ENCODE data around the gene PRRC2A. TPM values are rescaled to one million over a fixed set of nuclear protein-coding genes. Genes with fewer than 3 reads are reported as not detected.

PRRC2A gene
- total RNA-seq, 1 experiment from 2014 or later = 383 TPM

- H3K27me3 ChIP-seq (ENCODE audit: insufficient read depth, low read length) = no peaks in the 10 kb centered on the region; the same call in 1 of the 2 replicates
- Mint-ChIP-seq H3K36me3 (ENCODE audit: insufficient read depth in 1 of 3, low read depth in 3 of 3) (peaks cover 10 to 19% (median 16%) of the 10 kb centered on the region in 3 experiments; a peak in 6 of 7 replicates), H3K4me1 (peaks cover 12 to 17% of the 10 kb centered on the region in 2 experiments), H3K27ac (no peak overlapping the region), H3K9me3 (no peaks in the 10 kb centered on the region; a peak in 1 of 5 replicates), H3K4me3 (peak overlapping the region in 1 of 2 experiments; percentile 17; a peak in 1 of 5 replicates), H3K27me3 (ENCODE audit: low read depth) (peaks cover 17% of the 10 kb centered on the region)
- H2BK12ac ChIP-seq (ENCODE audit: insufficient read length, low read depth, low read length) = no peak overlapping the region
- H3K27ac ChIP-seq (ENCODE audit: insufficient read length, low read depth, low read length) = no peak overlapping the region
- no peak overlapping the region for H2AFZ ChIP-seq (ENCODE audit: low read length)
- no peak overlapping the region for H3T11ph ChIP-seq (ENCODE audit: low read length)
- no peaks in the 10 kb centered on the region for H3K79me1 ChIP-seq (ENCODE audit: insufficient read depth, low read depth, low read length, poor library complexity, severe bottlenecking)
- no peak overlapping the region for H3K4ac ChIP-seq (ENCODE audit: low read depth, low read length)
- no peak overlapping the region for H2BK120ac ChIP-seq (ENCODE audit: low read depth, low read length, poor library complexity, severe bottlenecking)
- no peak overlapping the region for H3K23ac ChIP-seq (ENCODE audit: insufficient read length, low read depth, low read length)
- WGBS (ENCODE audit: extremely low coverage, insufficient read length, low lambda C conversion rate) = no CpG with 5 or more reads among the region's 6 CpGs
- H3K18ac ChIP-seq (ENCODE audit: insufficient read length, low read depth, low read length) = no peak overlapping the region
- H4K5ac ChIP-seq (ENCODE audit: insufficient read length, low read depth, low read length) = no peak overlapping the region
- H2AK5ac ChIP-seq (ENCODE audit: insufficient read length, low read length) = no peak overlapping the region
- H3K14ac ChIP-seq (ENCODE audit: insufficient read depth, low read length) = no peak overlapping the region
- no peaks in the 10 kb centered on the region for H3K79me2 ChIP-seq (ENCODE audit: insufficient read depth, low read length)
- TF ChIP-seq, protein P1, sequence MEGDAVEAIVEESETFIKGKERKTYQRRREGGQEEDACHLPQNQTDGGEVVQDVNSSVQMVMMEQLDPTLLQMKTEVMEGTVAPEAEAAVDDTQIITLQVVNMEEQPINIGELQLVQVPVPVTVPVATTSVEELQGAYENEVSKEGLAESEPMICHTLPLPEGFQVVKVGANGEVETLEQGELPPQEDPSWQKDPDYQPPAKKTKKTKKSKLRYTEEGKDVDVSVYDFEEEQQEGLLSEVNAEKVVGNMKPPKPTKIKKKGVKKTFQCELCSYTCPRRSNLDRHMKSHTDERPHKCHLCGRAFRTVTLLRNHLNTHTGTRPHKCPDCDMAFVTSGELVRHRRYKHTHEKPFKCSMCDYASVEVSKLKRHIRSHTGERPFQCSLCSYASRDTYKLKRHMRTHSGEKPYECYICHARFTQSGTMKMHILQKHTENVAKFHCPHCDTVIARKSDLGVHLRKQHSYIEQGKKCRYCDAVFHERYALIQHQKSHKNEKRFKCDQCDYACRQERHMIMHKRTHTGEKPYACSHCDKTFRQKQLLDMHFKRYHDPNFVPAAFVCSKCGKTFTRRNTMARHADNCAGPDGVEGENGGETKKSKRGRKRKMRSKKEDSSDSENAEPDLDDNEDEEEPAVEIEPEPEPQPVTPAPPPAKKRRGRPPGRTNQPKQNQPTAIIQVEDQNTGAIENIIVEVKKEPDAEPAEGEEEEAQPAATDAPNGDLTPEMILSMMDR (conservative IDR thresholded peaks at IDR 0.05) = no peak
- no peak overlapping the region for H2BK20ac ChIP-seq (ENCODE audit: low read depth, low read length, poor library complexity, severe bottlenecking)
- no peak overlapping the region for H4K91ac ChIP-seq (ENCODE audit: insufficient read length, low read depth, low read length)
- no peaks in the 10 kb centered on the region for H3K9me3 ChIP-seq (ENCODE audit: control insufficient read depth, low read depth, low read length)
- no peak for DNase-seq
- H2BK15ac ChIP-seq (ENCODE audit: low read depth, low read length) = no peak overlapping the region
- H4K8ac ChIP-seq (replicated peaks; ENCODE audit: insufficient read length, low read depth, low read length) = no peak overlapping the region
- H3K4me1 ChIP-seq (ENCODE audit: insufficient read depth, low read length) = no peaks in the 10 kb centered on the region
- H3K9ac ChIP-seq (ENCODE audit: extremely low read depth, insufficient read length, low read length) = no peak overlapping the region
- H3K4me2 ChIP-seq (ENCODE audit: insufficient read depth, insufficient read length, low read length) = no peak overlapping the region
- H3K56ac ChIP-seq (ENCODE audit: insufficient read length, low read depth, low read length) = no peak overlapping the region
- no peak overlapping the region for H2BK5ac ChIP-seq (ENCODE audit: insufficient read length, low read length)
- peaks cover 9% of the 10 kb centered on the region for H3K23me2 ChIP-seq (ENCODE audit: insufficient read length, low read depth, low read length, poor library complexity, severe bottlenecking)
- no peaks in the 10 kb centered on the region for H4K20me1 ChIP-seq (ENCODE audit: control insufficient read depth, insufficient read depth, insufficient read length)
These were observed 56.4 kb downstream of the PRRC2A start for GRCh38 chr6:31676904-31677303.

Measured in H9 (cell line).